K562 treated with DMSO at 1 percent for 4 hours (cell line): ENCODE results near the gene C8B. TPM values are rescaled to one million over a fixed set of nuclear protein-coding genes. Genes with fewer than 3 reads are reported as not detected.

Experiments used
- total RNA-seq: library from RNA; unstranded; fragments of 300-600 nt; gene quantifications from 2 replicates; pipeline ENCODE4 v1.2.3, GENCODE V29; 2022; ENCODE audit not compliant: insufficient read depth

The C8B gene
- not detected in 2 replicates for total RNA-seq

DNA sequence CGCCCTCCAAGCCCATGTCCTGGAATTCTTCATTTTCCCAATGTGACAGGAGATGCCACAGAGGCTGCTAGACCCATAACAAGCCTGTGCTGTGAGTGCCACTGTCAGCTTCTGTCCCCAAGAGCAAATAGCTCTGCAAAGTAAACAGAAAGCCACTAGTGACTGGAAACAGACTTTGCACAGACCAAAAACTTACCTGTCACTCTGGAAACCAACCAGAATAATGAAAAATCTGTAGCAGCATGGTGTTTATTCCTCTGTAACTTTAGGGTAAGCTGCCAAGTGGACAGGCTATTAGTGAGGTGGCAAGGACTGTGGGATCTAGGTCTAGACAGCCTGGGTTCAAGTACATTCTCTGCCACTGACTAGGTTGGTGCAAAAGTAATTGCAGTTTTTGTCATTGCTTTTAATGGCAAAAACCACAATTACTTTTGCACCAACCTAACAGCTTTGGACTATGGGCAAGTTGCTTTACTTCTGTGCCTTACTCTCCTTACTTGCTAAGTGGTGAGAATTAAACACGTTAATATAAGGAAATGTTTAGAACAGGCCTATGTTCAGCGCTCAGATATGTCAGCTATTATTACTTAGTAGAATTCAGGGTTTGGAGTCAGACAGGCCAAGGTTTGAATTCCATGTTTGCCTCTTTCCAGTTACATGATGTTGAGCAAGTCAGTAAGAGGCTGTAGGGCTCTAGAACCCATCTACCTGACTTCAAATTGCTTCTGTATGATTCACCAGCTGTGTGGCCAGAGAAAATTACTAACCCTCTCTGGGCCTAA lies at the start of gene C8B:
C8B (minus strand) TSS at position 100 of the 782 bp plus-strand sequence; CDS start at position 33, 67 bp downstream.

Other genes with a start within 250 kb of the C8B start
- gene FYB2, start 146.6 kb downstream of the C8B start, total RNA-seq = 1.4 and 2.7 TPM in 2 replicates
- not detected in 2 replicates for gene C8A, start 111.2 kb downstream of the C8B start, total RNA-seq